DOHH2 (cell line): Measurements from ENCODE around the gene KLRF1.

Experiments
- H3F3A ChIP-seq: fragments of 200-600 bp; sonication (generic), shearing (Covaris generic); 2 replicates; pipeline ENCODE4 v1.6.0; 2016; ENCODE audit warnings: antibody characterized with exemption, mild to moderate bottlenecking; ENCODE audit not compliant: control insufficient read depth, insufficient read depth
- H3K27ac ChIP-seq: fragments of 200-600 bp; sonication (generic); 2 replicates; pipeline ENCODE4 v1.5.1; 2014; ENCODE audit warnings: low read depth, mild to moderate bottlenecking, low read length, moderate library complexity
- H3K27me3 ChIP-seq: fragments of 200-600 bp; sonication (generic); 2 replicates; pipeline ENCODE4 v1.6.1; 2014; ENCODE audit warnings: mild to moderate bottlenecking, low read length, mixed read lengths; ENCODE audit not compliant: control insufficient read depth
- H3K36me3 ChIP-seq: fragments of 200-600 bp; sonication (generic); 2 replicates; pipeline ENCODE4 v1.6.1; 2014; ENCODE audit warnings: mild to moderate bottlenecking, low read length, moderate library complexity, mixed read lengths; ENCODE audit not compliant: control insufficient read depth
- H3K4me1 ChIP-seq: fragments of 200-600 bp; sonication (generic); 2 replicates; pipeline ENCODE4 v1.6.1; 2014; ENCODE audit warnings: mild to moderate bottlenecking, low read length, mixed read lengths; ENCODE audit not compliant: control insufficient read depth
- H3K4me2 ChIP-seq: fragments of 200-600 bp; sonication (generic); 2 replicates; pipeline ENCODE4 v1.6.0; 2014; ENCODE audit warnings: mild to moderate bottlenecking, low read length, moderate library complexity
- H3K4me3 ChIP-seq: fragments of 200-600 bp; sonication (generic); 2 replicates; pipeline ENCODE4 v1.5.1; 2014; ENCODE audit warnings: mild to moderate bottlenecking, low read length, mixed read lengths
- H3K79me2 ChIP-seq: fragments of 200-600 bp; sonication (generic); 2 replicates; pipeline ENCODE4 v1.6.1; 2014; ENCODE audit warnings: mild to moderate bottlenecking, low read length, mixed read lengths; ENCODE audit not compliant: control insufficient read depth
- H3K9me2 ChIP-seq: fragments of 200-600 bp; sonication (generic); replicated peaks from 2 replicates; pipeline ENCODE4 v1.6.1; 2014; ENCODE audit warnings: mild to moderate bottlenecking, low read length, mixed read lengths; ENCODE audit not compliant: control insufficient read depth
- H3K9me3 ChIP-seq: fragments of 200-600 bp; sonication (generic); 2 replicates; pipeline ENCODE4 v1.6.1; 2014; ENCODE audit warnings: antibody characterized with exemption, low read length, mixed read lengths; ENCODE audit not compliant: control insufficient read depth, insufficient read depth
- H4K20me1 ChIP-seq: fragments of 200-600 bp; sonication (generic); 2 replicates; pipeline ENCODE4 v1.6.0; 2014; ENCODE audit warnings: low read depth, mild to moderate bottlenecking, antibody characterized with exemption, low read length, moderate library complexity; ENCODE audit not compliant: control insufficient read depth, insufficient read depth
- EZH2phosphoT487 ChIP-seq: fragments of 200-600 bp; sonication (generic); IDR thresholded peaks from 2 replicates; pipeline ENCODE4 v1.6.1; 2017; ENCODE audit warnings: borderline replicate concordance, mild to moderate bottlenecking, antibody characterized with exemption, low read length, moderate library complexity, mixed read lengths
- TF ChIP-seq, protein P1 (sequence below): fragments of 200-600 bp; sonication (generic); IDR thresholded peaks from one replicate; pipeline ENCODE4 v1.5.1; 2014; ENCODE audit warnings: antibody characterized with exemption, mild to moderate bottlenecking, low read depth, low read length; ENCODE audit not compliant: poor library complexity, severe bottlenecking

The KLRF1 gene

DNA sequence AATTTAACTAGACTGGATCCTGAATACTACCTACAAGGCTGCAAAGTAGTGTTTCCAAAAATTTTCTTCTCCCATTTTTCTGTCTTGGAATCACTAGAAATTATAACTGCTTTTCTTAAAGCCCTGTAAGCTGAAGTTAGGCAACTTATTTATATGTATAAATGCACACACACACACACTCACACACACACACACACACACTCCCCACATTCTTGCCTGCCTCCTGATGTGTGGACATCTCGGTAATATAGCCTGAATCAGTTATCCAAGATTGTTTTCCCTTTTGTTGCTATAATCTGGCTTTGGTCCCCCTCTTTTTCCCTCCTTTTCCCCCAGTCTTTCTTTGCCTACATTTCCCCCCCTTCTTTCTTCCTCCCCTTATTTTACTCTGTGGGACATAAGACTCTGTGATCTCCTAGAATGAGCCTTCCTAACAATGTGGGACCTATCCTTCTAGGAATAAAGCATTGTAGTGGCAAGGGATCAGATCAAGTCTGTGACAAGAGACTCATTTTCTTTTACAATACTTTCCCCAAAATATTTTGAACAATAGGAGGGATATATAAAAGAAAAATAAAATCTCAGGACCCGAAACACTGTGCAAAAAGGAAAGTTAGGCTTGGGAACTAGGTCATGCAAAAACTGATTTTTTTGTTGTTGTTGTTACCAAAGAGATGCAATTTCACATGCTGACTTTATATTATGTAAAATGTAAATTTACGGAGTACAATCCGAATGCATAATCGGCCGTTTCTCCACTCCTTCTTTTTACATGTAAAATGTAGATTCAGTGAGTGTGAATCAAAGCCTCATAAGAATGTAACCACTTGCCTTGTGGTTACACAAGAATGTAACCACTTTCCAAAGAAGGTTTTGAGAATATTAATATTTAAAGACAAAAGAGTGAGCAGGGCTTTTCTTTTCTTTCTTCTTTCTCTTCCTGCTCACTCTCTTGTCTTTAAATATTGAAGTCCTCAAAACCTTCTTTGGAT is 40.3 kb upstream of the KLRF1 start:
- H3K36me3 ChIP-seq, result no peaks in the 10 kb centered on the region
- TF ChIP-seq, protein P1, sequence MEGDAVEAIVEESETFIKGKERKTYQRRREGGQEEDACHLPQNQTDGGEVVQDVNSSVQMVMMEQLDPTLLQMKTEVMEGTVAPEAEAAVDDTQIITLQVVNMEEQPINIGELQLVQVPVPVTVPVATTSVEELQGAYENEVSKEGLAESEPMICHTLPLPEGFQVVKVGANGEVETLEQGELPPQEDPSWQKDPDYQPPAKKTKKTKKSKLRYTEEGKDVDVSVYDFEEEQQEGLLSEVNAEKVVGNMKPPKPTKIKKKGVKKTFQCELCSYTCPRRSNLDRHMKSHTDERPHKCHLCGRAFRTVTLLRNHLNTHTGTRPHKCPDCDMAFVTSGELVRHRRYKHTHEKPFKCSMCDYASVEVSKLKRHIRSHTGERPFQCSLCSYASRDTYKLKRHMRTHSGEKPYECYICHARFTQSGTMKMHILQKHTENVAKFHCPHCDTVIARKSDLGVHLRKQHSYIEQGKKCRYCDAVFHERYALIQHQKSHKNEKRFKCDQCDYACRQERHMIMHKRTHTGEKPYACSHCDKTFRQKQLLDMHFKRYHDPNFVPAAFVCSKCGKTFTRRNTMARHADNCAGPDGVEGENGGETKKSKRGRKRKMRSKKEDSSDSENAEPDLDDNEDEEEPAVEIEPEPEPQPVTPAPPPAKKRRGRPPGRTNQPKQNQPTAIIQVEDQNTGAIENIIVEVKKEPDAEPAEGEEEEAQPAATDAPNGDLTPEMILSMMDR, result no peak
- no peak overlapping the region for H3K4me3 ChIP-seq
- peaks cover 4% of the 10 kb centered on the region; the same call in 1 of the 2 replicates for H3K9me3 ChIP-seq
- H3K4me2 ChIP-seq, result no peak overlapping the region
- no peaks in the 10 kb centered on the region for H3K9me2 ChIP-seq
- H4K20me1 ChIP-seq, result no peaks in the 10 kb centered on the region
- peaks cover 67% of the 10 kb centered on the region for H3K27me3 ChIP-seq
- H3K27ac ChIP-seq, result no peak overlapping the region
- H3K4me1 ChIP-seq, result no peaks in the 10 kb centered on the region
- no peaks in the 10 kb centered on the region for H3K79me2 ChIP-seq
- H3F3A ChIP-seq, result no peaks in the 10 kb centered on the region

DNA sequence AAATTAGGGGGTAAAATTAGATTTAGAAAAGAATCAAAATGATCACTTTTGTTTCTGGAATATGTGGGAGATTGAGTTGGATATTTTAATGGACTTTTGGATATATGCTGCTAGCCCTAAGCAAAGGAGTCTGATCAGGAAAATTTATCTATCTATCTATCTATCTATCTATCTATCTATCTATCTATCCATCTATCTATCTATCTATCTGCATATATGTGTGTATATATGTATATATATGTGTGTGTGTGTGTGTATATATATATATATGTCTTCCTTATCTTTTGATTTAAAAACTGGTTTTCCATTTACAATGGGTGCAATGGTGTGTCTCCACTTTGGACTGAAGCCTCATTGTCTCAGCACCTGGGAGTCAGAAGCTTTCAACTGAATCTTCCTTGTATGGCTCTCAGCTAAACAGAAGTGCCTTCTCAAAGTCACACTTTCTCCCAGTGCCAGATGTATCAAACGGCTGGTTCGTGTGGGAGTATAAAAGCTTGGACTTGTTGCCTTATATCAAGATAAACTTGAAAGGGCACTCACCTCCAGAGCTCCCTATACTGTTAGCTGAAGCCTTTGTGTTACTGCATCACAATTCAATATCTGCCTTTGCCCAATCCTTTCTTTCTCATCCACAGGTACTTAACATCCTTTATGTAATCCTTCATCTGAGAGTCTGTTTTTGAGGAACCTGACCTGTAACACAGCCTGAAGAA is 34.9 kb upstream of the KLRF1 start:
- Histone ChIP-seq H3K4me3 (no peak overlapping the region), H3K9me3 (peaks cover 4% of the 10 kb centered on the region; the same call in 1 of the 2 replicates), H3K27ac (no peak overlapping the region), H3F3A (peaks cover 6% of the 10 kb centered on the region), H3K79me2 (no peaks in the 10 kb centered on the region), H3K4me1 (peaks cover 21% of the 10 kb centered on the region), H4K20me1 (no peaks in the 10 kb centered on the region), H3K36me3 (no peaks in the 10 kb centered on the region), H3K4me2 (no peak overlapping the region), H3K27me3 (peaks cover 85% of the 10 kb centered on the region), H3K9me2 (no peaks in the 10 kb centered on the region)
- TF ChIP-seq EZH2phosphoT487, result no peak
- TF ChIP-seq, protein P1, result no peak

DNA sequence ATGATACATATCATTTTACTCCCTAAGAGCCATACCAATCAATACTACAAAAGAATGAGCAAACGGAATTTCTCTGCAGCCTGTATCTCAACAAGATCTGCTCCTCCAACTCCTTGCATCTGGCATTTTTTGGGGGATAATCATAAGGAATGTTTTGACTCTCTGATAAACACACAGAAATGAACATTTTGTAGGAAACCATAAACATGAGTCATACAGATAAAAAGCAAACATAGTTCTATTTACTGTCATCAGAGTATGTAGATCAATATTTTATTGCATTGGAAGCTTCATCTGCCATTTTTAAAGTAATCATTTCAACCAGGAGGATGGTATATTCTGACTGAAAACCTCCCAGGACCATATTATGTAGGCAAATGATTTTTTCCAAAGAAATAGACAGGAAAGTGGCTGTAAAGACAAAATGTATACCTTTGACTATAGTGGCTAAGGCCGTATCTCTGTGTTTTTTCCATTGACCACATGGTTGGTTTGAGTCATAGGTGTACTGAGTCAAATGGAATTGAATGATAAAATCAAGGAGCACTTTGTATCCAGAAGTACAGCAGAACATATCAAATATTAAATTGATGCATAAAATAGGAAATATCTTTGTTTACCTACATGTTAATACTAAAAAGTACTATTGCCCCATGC is 34.2 kb upstream of the KLRF1 start:
- H3K36me3 ChIP-seq, result no peaks in the 10 kb centered on the region
- peak overlapping the region; percentile 12; the same call in 1 of the 2 replicates for H3K4me2 ChIP-seq
- H3K79me2 ChIP-seq, result no peaks in the 10 kb centered on the region
- H3K4me3 ChIP-seq, result no peak overlapping the region
- H4K20me1 ChIP-seq, result no peaks in the 10 kb centered on the region
- peaks cover 23% of the 10 kb centered on the region for H3K4me1 ChIP-seq
- no peaks in the 10 kb centered on the region for H3K9me2 ChIP-seq
- H3K27me3 ChIP-seq, result peaks cover 80% of the 10 kb centered on the region
- peaks cover 4% of the 10 kb centered on the region; the same call in 1 of the 2 replicates for H3K9me3 ChIP-seq
- peaks cover 6% of the 10 kb centered on the region for H3F3A ChIP-seq
- TF ChIP-seq, protein P1, result no peak
- TF ChIP-seq EZH2phosphoT487, result no peak
- no peak overlapping the region for H3K27ac ChIP-seq
